ENCODE measurements around the gene NLRC4. TPM values are rescaled to one million over a fixed set of nuclear protein-coding genes. Genes with fewer than 3 reads are reported as not detected.
A peak's percentile ranks its signal among the peaks of the same experiment; 100 is the strongest.

NLRC4 gene
- total and polyA plus RNA-seq, 7 experiments from 2014 or later = 0.27 to 6.3 (median 0.50) TPM; not detected in 3

GRCh38 chr2:32289165-32289999, 24.7 kb upstream of the NLRC4 start:
- peaks cover 22 to 55% (median 36%) of the 10 kb centered on the region in 7 donors for H3K4me1 Mint-ChIP-seq
- H3K27ac ChIP-seq (ENCODE audit: low read depth, low read length) = no peak overlapping the region
- POLR2A ChIA-PET = no interaction called here
- H3K4me3 ChIP-seq (ENCODE audit: low read length) = no peak overlapping the region
- H3K36me3 Mint-ChIP-seq = peaks cover 8 to 30% (median 20%) of the 10 kb centered on the region in 5 donors
- intact Hi-C loops (cut with micrococcal nuclease) = no loop called here
- H3K27ac Mint-ChIP-seq = peak overlapping the region in 5 of 9 donors; percentile 14 to 79 (median 34)
- peaks cover 0 to 3% (median 0%) of the 10 kb centered on the region in 11 donors for H3K9me3 Mint-ChIP-seq
- no peaks in the 10 kb centered on the region for H3K27me3 Mint-ChIP-seq
- H3K4me1 ChIP-seq (ENCODE audit: control insufficient read depth in 2 of 2, insufficient read depth in 2 of 2, low read length in 2 of 2) = peaks cover 8 to 13% of the 10 kb centered on the region in 2 donors
- peak overlapping the region in 3 of 10 donors; percentile 25 to 50 (median 39) for H3K4me3 Mint-ChIP-seq
- no peaks in the 10 kb centered on the region for H3K9me3 ChIP-seq (ENCODE audit: control insufficient read depth in 2 of 3, low read length in 3 of 3)
- peak; percentile 64 for ATAC-seq
- CTCF ChIA-PET = no interaction called here
- peaks cover 0 to 4% (median 0%) of the 10 kb centered on the region in 3 experiments for H3K36me3 ChIP-seq (ENCODE audit: control insufficient read depth in 2 of 3, insufficient read depth in 3 of 3, low read length in 3 of 3)
- no peak for DNase-seq
- H3K27me3 ChIP-seq (ENCODE audit: control insufficient read depth in 2 of 2, insufficient read depth in 2 of 2, low read length in 2 of 2) = no peaks in the 10 kb centered on the region

GRCh38 chr2:32284321-32284720, 19.6 kb upstream of the NLRC4 start:
- intact Hi-C loops (cut with micrococcal nuclease) = no loop called here
- peaks cover 0 to 8% (median 3%) of the 10 kb centered on the region in 3 experiments for H3K36me3 ChIP-seq (ENCODE audit: control insufficient read depth in 2 of 3, insufficient read depth in 3 of 3, low read length in 3 of 3)
- no peaks in the 10 kb centered on the region for H3K27me3 Mint-ChIP-seq
- CTCF ChIA-PET = no interaction called here
- ATAC-seq = peak; percentile 73
- H3K4me1 Mint-ChIP-seq = peaks cover 29 to 83% (median 57%) of the 10 kb centered on the region in 7 donors
- H3K4me3 Mint-ChIP-seq = peak overlapping the region in 9 of 10 donors; percentile 1 to 62 (median 29)
- H3K27me3 ChIP-seq (ENCODE audit: control insufficient read depth in 2 of 2, insufficient read depth in 2 of 2, low read length in 2 of 2) = no peaks in the 10 kb centered on the region
- DNase-seq = no peak
- H3K27ac Mint-ChIP-seq = peak overlapping the region in 4 of 9 donors; percentile 5 to 37 (median 8)
- no peaks in the 10 kb centered on the region for H3K9me3 ChIP-seq (ENCODE audit: control insufficient read depth in 2 of 3, low read length in 3 of 3)
- peaks cover 0 to 3% (median 0%) of the 10 kb centered on the region in 11 donors for H3K9me3 Mint-ChIP-seq
- POLR2A ChIA-PET = no interaction called here
- no peak overlapping the region for H3K27ac ChIP-seq (ENCODE audit: low read depth, low read length)
- H3K36me3 Mint-ChIP-seq = peaks cover 14 to 39% (median 27%) of the 10 kb centered on the region in 5 donors
- H3K4me1 ChIP-seq (ENCODE audit: control insufficient read depth in 2 of 2, insufficient read depth in 2 of 2, low read length in 2 of 2) = peaks cover 14 to 16% of the 10 kb centered on the region in 2 donors
- H3K4me3 ChIP-seq (ENCODE audit: low read length) = no peak overlapping the region

DNA sequence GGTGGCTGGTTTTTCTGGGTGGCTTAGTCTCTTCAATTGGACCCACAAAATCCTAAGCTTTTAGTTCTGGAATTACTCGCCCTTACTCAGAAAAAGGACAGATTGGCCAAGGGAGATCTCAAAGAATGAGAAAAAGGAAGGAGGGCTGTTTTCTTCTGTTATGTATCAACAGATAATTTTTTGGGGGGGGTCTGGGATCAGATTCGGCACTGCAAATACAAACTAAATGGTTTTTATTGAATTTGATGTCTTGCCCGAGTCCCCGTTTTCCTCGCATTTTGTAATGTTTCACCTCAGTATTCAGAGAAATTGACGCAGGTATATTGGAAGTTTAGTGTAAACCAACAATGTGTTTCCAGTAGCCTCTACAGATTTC, 13.8 kb upstream of the NLRC4 start:
- ChIA-PET POLR2A (interaction anchor here (0.7 to 2.5 kb wide), 5 partner anchors 10 to 270 kb away, joined by 3 to 7 read pairs (median 4); partner anchors contain the start of genes DPY30 and SLC30A6), CTCF (no interaction called here)
- Mint-ChIP-seq H3K27me3 (peaks cover 0 to 3% (median 0%) of the 10 kb centered on the region in 5 donors), H3K27ac (peak overlapping the region; percentile 88 to 100 (median 96)), H3K4me3 (peak overlapping the region; percentile 82 to 100 (median 94)), H3K36me3 (peaks cover 5 to 17% (median 10%) of the 10 kb centered on the region in 5 donors), H3K9me3 (peaks cover 0 to 3% (median 0%) of the 10 kb centered on the region in 11 donors), H3K4me1 (peaks cover 16 to 52% (median 38%) of the 10 kb centered on the region in 7 donors)
- Histone ChIP-seq H3K4me1 (ENCODE audit: control insufficient read depth in 2 of 2, insufficient read depth in 2 of 2, low read length in 2 of 2) (peaks cover 6% of the 10 kb centered on the region in 2 donors), H3K9me3 (ENCODE audit: control insufficient read depth in 2 of 3, low read length in 3 of 3) (no peaks in the 10 kb centered on the region), H3K4me3 (ENCODE audit: low read length) (peak overlapping the region; percentile 67), H3K36me3 (ENCODE audit: control insufficient read depth in 2 of 3, insufficient read depth in 3 of 3, low read length in 3 of 3) (peaks cover 0 to 3% (median 3%) of the 10 kb centered on the region in 3 experiments), H3K27me3 (ENCODE audit: control insufficient read depth in 2 of 2, insufficient read depth in 2 of 2, low read length in 2 of 2) (no peaks in the 10 kb centered on the region), H3K27ac (ENCODE audit: low read depth, low read length) (peak overlapping the region; percentile 84)
- ATAC-seq (no peak), DNase-seq (no peak)
- intact Hi-C loops (cut with micrococcal nuclease) = loop anchor here (1.0 to 5.0 kb wide), 3 partner anchors 78 to 1319 kb away; partner anchors contain the start of genes FAM98A (in 1 of the 2) and TTC27 (in 1 of the 2)

DNA sequence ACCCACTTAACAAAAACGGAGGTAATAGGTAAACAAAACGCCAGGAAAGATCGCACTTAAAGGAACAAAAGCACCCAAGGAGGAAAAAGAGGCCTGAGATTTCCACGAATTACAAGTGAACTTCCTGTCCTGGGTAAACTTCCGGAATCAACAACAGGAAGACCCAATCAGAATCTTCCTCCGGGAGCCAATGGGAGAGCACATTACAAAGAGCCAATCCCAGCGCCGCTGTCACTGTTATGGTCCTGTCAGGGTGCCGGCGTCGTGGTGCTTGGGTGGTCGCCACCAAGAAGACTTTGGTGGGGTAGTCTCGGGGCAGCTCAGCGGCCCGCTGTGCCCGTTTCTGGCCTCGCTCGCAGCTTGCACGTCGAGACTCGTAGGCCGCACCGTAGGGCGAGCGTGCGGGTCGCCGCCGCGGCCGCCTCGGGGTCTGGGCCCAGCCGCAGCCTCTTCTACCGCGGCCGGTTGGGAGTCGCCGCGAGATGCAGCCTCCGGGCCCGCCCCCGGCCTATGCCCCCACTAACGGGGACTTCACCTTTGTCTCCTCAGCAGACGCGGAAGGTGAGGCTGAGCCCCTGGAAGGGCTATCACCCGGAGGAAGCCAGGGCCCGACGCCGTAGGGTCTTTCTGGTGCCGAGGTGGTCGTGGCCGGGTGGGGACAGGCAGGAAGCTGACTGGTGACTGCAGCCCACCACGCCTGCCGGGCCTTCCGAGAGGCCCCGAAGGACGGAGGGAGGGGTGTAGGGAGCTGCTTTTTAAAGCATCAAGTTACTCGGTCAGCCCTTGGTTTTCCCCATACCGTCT, 13.2 kb upstream of the NLRC4 start, which contains the start of gene YIPF4:
Gene YIPF4 (plus strand): TSS at position 231 of the 804 bp plus-strand sequence. CDS start 252 bp downstream, at position 483.
- ATAC-seq = peak; percentile 99

DNA sequence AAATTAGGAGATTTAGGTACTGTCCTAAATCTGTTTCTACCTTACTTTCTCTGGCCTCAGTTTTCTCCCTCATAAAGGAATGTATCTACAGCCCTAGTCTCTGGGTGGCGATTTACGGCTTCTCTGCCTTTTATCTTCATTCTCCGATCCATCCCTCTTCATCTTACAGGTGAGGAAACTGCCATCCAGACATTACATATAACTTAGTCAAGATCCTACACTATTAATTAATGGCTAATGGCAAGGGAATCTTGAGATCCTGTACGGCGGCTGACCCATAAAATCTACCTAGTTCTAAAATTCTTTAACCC, 12.6 kb upstream of the NLRC4 start:
- Mint-ChIP-seq H3K27ac (peak overlapping the region; percentile 91 to 100 (median 98)), H3K4me1 (peaks cover 10 to 44% (median 32%) of the 10 kb centered on the region in 7 donors), H3K27me3 (peaks cover 0 to 6% (median 0%) of the 10 kb centered on the region in 5 donors), H3K4me3 (peak overlapping the region; percentile 82 to 100 (median 94)), H3K36me3 (peaks cover 0 to 10% (median 4%) of the 10 kb centered on the region in 5 donors), H3K9me3 (no peaks in the 10 kb centered on the region)
- ChIA-PET POLR2A (interaction anchor here (1.0 to 2.5 kb wide), 4 partner anchors 13 to 269 kb away, joined by 3 to 7 read pairs (median 4); partner anchors contain the start of genes DPY30 and SLC30A6), CTCF (no interaction called here)
- ATAC-seq (no peak), DNase-seq (peak in 1 of 9 donors; percentile 2)
- H3K4me3 ChIP-seq (ENCODE audit: low read length) = peak overlapping the region; percentile 67
- H3K36me3 ChIP-seq (ENCODE audit: control insufficient read depth in 2 of 3, insufficient read depth in 3 of 3, low read length in 3 of 3) = peaks cover 0 to 3% (median 1%) of the 10 kb centered on the region in 3 experiments
- peaks cover 0 to 6% of the 10 kb centered on the region in 2 donors for H3K4me1 ChIP-seq (ENCODE audit: control insufficient read depth in 2 of 2, insufficient read depth in 2 of 2, low read length in 2 of 2)
- intact Hi-C loops (cut with micrococcal nuclease) = loop anchor here (1.0 to 5.0 kb wide), 8 partner anchors 80 to 1320 kb away; partner anchors contain the start of genes SLC30A6 (in 2 of the 2), SPAST (in 2 of the 2), BIRC6 (in 1 of the 2) and FAM98A (in 1 of the 2)
- H3K27ac ChIP-seq (ENCODE audit: low read depth, low read length) = peak overlapping the region; percentile 84
- H3K9me3 ChIP-seq (ENCODE audit: control insufficient read depth in 2 of 3, low read length in 3 of 3) = no peaks in the 10 kb centered on the region
- H3K27me3 ChIP-seq (ENCODE audit: control insufficient read depth in 2 of 2, insufficient read depth in 2 of 2, low read length in 2 of 2) = no peaks in the 10 kb centered on the region

More for the DNA sequence above, 13.2 kb upstream of the NLRC4 start, which contains the start of gene YIPF4:
- Mint-ChIP-seq H3K27ac (peak within 1 kb of the TSS; percentile 91 to 100 (median 98)), H3K27me3 (peaks cover 0 to 6% (median 0%) of the 10 kb centered on the region in 5 donors), H3K36me3 (peaks cover 0 to 12% (median 4%) of the 10 kb centered on the region in 5 donors), H3K4me1 (peaks cover 10 to 46% (median 33%) of the 10 kb centered on the region in 7 donors), H3K9me3 (no peaks in the 10 kb centered on the region), H3K4me3 (peak within 1 kb of the TSS; percentile 82 to 100 (median 94))
- Histone ChIP-seq H3K27me3 (ENCODE audit: control insufficient read depth in 2 of 2, insufficient read depth in 2 of 2, low read length in 2 of 2) (no peaks in the 10 kb centered on the region), H3K9me3 (ENCODE audit: control insufficient read depth in 2 of 3, low read length in 3 of 3) (no peaks in the 10 kb centered on the region), H3K4me3 (ENCODE audit: low read length) (peak within 1 kb of the TSS; percentile 67), H3K4me1 (ENCODE audit: control insufficient read depth in 2 of 2, insufficient read depth in 2 of 2, low read length in 2 of 2) (peaks cover under 1 to 6% of the 10 kb centered on the region in 2 donors), H3K27ac (ENCODE audit: low read depth, low read length) (peak within 1 kb of the TSS; percentile 84), H3K36me3 (ENCODE audit: control insufficient read depth in 2 of 3, insufficient read depth in 3 of 3, low read length in 3 of 3) (peaks cover 0 to 3% (median 3%) of the 10 kb centered on the region in 3 experiments)
- ChIA-PET CTCF (no interaction called here), POLR2A (interaction anchor here (0.7 to 2.5 kb wide), 7 partner anchors 10 to 269 kb away, joined by 3 to 7 read pairs (median 4); partner anchors contain the start of genes DPY30 and SLC30A6)
- intact Hi-C loops (cut with micrococcal nuclease) = loop anchor here (1.0 to 5.0 kb wide), 9 partner anchors 78 to 1319 kb away; partner anchors contain the start of genes SLC30A6 (in 2 of the 2), SPAST (in 2 of the 2), BIRC6 (in 1 of the 2) and FAM98A (in 1 of the 2)
- peak; percentile 84 to 92 (median 88) for DNase-seq
